CD4-positive, alpha-beta T cell (primary cell): ENCODE results near the gene SERPINA12. TPM values are rescaled to one million over a fixed set of nuclear protein-coding genes. Genes with fewer than 3 reads are reported as not detected.
"Not testable (repeated sequence)": the region's sequence is repeated elsewhere in the genome, so short reads cannot be mapped to it uniquely, and the experiment has no call there.

Experiments used
- ATAC-seq: fragments of 200-7000 bp; cut with Tn5 transposase; one replicate; pipeline ENCODE4 v1.10.0; 2022; ENCODE audit warnings: mild to moderate bottlenecking; ENCODE audit not compliant: poor library complexity
- CTCF ChIA-PET: fragments of 350-600 bp; sonication (Branson Sonifier 250); formaldehyde crosslinking; loops from one replicate; lab custom pipeline; 2021; ENCODE audit warnings: antibody characterized with exemption, inconsistent platforms; lab: Charles Lee
- POLR2A ChIA-PET: fragments of 350-600 bp; sonication (Branson Sonifier 250); formaldehyde crosslinking; loops from one replicate; lab custom pipeline; 2021; ENCODE audit warnings: antibody characterized with exemption, inconsistent platforms; lab: Charles Lee
- DNase-seq, 14 experiments: peaks; one replicate each; pipeline ENCODE4 v3.0.0-alpha.2; 2013 to 2020; ENCODE audit warnings: mixed read lengths in 2 of 14
- H3K27ac ChIP-seq, 2 donors: one replicate each; pipeline versions ENCODE4 v1.5.1 to v1.7.0; 2013; ENCODE audit warnings: low read length in 2 of 2, low read depth in 1 of 2, mild to moderate bottlenecking in 1 of 2
- H3K27me3 ChIP-seq, 2 experiments: 1 replicate in 1 of 2; 2 replicates in 1 of 2; pipeline versions ENCODE4 v1.6.1 to v1.7.0; 2013; ENCODE audit warnings: low read length in 2 of 2, control low read depth in 1 of 2, mild to moderate bottlenecking in 1 of 2, moderate library complexity in 1 of 2; ENCODE audit not compliant: insufficient read depth in 2 of 2, control insufficient read depth in 1 of 2
- H3K36me3 ChIP-seq: one replicate; pipeline ENCODE4 v1.6.1; 2013; ENCODE audit warnings: low read length, control low read depth; ENCODE audit not compliant: insufficient read depth
- H3K4me1 ChIP-seq: one replicate; pipeline ENCODE4 v1.6.1; 2013; ENCODE audit warnings: low read length, control low read depth; ENCODE audit not compliant: insufficient read depth
- H3K4me3 ChIP-seq: one replicate; pipeline ENCODE4 v1.5.1; 2013; ENCODE audit warnings: mild to moderate bottlenecking, low read length, moderate library complexity
- H3K9me3 ChIP-seq, 2 experiments: 1 replicate in 1 of 2; 2 replicates in 1 of 2; pipeline versions ENCODE4 v1.6.1 to v1.7.0; 2013; ENCODE audit warnings: low read length in 2 of 2, mild to moderate bottlenecking in 2 of 2, control low read depth in 1 of 2, moderate library complexity in 1 of 2; ENCODE audit not compliant: control insufficient read depth in 1 of 2, insufficient read depth in 1 of 2
- H3K27ac Mint-ChIP-seq: one replicate; pipeline ENCODE4 v1.8.0; 2020; ENCODE audit warnings: mixed read lengths
- H3K27me3 Mint-ChIP-seq: one replicate; pipeline ENCODE4 v1.8.0; 2021; ENCODE audit warnings: mixed read lengths
- H3K36me3 Mint-ChIP-seq: one replicate; pipeline ENCODE4 v1.8.0; 2021; ENCODE audit warnings: low read depth, mixed read lengths
- H3K4me1 Mint-ChIP-seq: one replicate; pipeline ENCODE4 v1.8.0; 2021; ENCODE audit warnings: low read depth, mixed read lengths
- H3K4me3 Mint-ChIP-seq: one replicate; pipeline ENCODE4 v1.8.0; 2020; ENCODE audit warnings: mild to moderate bottlenecking, mixed read lengths
- H3K9me3 Mint-ChIP-seq: one replicate; pipeline ENCODE4 v1.8.0; 2020; ENCODE audit warnings: mixed read lengths
- intact Hi-C, 2 experiments: fragments of 100-400 bp; cut with DNase I in 1 of 2; cut with micrococcal nuclease in 1 of 2; formaldehyde crosslinking; loops; one replicate each; pipeline versions ENCODE4 v1.15.1 to v1.9.0; 2023 to 2025; cut with DNase I, micrococcal nuclease
- total RNA-seq, 174 experiments: library from RNA in 2 of 174; stranded (reverse) in 2 of 174; gene quantifications; one replicate each; pipeline ENCODE4 v1.2.3 and lab custom pipeline; 2021 to 2026
- TF ChIP-seq, protein P1 (sequence below): fragments of 200-600 bp; IDR thresholded peaks from one replicate; pipeline ENCODE4 v1.8.0; 2022; ENCODE audit warnings: antibody characterized with exemption, mild to moderate bottlenecking

The SERPINA12 gene
- total RNA-seq, 2 experiments from 2014 or later: not detected

DNA sequence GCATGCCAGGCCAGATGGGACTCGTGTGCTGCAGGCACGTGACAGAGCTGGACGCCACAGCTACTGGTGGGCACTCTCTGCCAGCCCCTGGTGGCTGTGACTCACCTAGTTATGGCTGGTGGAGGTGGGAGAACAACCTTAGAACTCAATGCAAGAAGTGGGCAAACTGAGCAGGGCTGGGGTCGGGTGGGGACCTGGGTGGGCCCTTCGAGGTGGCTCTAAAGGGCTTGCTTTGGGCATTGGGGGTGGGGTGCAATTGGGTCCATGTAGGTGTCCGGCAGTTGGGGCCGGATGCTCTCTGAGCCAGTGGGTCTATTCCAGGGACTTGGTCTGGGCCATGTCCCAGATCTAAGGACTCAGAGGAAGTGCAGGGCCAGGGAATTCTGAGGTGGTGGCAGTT lies 5.1 kb upstream of the SERPINA12 start:
- peaks cover 0 to 10% of the 10 kb centered on the region in 2 experiments for H3K9me3 ChIP-seq
- ATAC-seq (no peak), DNase-seq (no peak)
- TF ChIP-seq, protein P1, sequence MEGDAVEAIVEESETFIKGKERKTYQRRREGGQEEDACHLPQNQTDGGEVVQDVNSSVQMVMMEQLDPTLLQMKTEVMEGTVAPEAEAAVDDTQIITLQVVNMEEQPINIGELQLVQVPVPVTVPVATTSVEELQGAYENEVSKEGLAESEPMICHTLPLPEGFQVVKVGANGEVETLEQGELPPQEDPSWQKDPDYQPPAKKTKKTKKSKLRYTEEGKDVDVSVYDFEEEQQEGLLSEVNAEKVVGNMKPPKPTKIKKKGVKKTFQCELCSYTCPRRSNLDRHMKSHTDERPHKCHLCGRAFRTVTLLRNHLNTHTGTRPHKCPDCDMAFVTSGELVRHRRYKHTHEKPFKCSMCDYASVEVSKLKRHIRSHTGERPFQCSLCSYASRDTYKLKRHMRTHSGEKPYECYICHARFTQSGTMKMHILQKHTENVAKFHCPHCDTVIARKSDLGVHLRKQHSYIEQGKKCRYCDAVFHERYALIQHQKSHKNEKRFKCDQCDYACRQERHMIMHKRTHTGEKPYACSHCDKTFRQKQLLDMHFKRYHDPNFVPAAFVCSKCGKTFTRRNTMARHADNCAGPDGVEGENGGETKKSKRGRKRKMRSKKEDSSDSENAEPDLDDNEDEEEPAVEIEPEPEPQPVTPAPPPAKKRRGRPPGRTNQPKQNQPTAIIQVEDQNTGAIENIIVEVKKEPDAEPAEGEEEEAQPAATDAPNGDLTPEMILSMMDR: no peak
- ChIA-PET CTCF (no interaction called here), POLR2A (no interaction called here)
- no peaks in the 10 kb centered on the region for H3K36me3 ChIP-seq
- H3K27ac ChIP-seq: no peak overlapping the region
- Mint-ChIP-seq H3K4me3 (no peak overlapping the region), H3K9me3 (peaks cover 3% of the 10 kb centered on the region), H3K27ac (no peak overlapping the region), H3K4me1 (no peaks in the 10 kb centered on the region), H3K36me3 (no peaks in the 10 kb centered on the region), H3K27me3 (peaks cover 16% of the 10 kb centered on the region)
- H3K4me3 ChIP-seq: no peak overlapping the region
- intact Hi-C loops: no loop called here
- H3K27me3 ChIP-seq: no peaks in the 10 kb centered on the region
- no peaks in the 10 kb centered on the region for H3K4me1 ChIP-seq

DNA sequence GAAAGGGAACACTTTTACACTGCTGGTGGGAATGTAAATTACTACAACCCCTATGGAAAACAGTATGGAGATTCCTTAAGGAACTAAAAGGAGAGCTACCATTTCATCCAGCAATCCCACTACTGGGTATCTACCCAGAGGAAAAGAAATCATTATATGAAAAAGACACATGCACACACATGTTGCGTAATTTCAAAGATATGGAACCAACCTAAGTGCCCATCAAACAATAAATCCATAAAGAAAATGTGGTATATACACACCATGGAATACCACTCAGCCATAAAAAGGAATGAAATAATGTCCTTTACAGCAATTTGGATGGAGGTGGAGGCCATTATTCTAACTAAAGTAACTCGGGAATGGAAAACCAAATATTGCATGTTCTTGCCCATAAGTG lies 1.2 kb upstream of the SERPINA12 start:
- H3K4me3 Mint-ChIP-seq, POLR2A ChIA-PET, intact Hi-C loops: not testable (repeated sequence)

DNA sequence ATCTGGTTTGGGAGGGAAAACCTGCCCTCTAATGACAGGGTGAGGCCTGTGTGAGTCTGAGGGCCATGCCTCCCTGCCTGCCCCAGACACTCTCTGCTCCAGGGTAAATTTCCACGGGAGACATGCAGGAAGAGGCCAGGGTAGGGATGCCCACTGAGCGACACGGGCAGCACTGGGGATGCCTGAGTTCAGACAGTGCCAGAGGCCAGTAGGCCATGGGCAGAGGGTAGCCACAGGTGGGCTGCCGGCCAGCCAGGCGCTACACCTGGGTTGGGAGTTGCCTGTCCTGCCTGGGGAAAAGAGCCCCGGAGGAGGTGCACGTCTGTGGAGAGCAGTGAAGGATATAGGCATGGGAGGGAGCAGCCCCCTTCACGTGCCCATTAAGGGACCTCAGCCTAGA lies 3.6 kb downstream of the SERPINA12 start:
- Mint-ChIP-seq H3K27me3 (peaks cover 27% of the 10 kb centered on the region), H3K27ac (no peak overlapping the region), H3K4me1 (no peaks in the 10 kb centered on the region), H3K4me3 (no peak overlapping the region), H3K36me3 (no peaks in the 10 kb centered on the region), H3K9me3 (no peaks in the 10 kb centered on the region)
- TF ChIP-seq, protein P1: no peak
- H3K27me3 ChIP-seq: no peaks in the 10 kb centered on the region
- no peak overlapping the region for H3K27ac ChIP-seq
- no peak overlapping the region for H3K4me3 ChIP-seq
- H3K9me3 ChIP-seq: peaks cover 0 to 3% of the 10 kb centered on the region in 2 experiments
- intact Hi-C loops: no loop called here
- ChIA-PET POLR2A (no interaction called here), CTCF (no interaction called here)
- no peak for DNase-seq
- ATAC-seq: no peak
- H3K4me1 ChIP-seq: no peaks in the 10 kb centered on the region
- no peaks in the 10 kb centered on the region for H3K36me3 ChIP-seq

More for the DNA sequence above, 1.2 kb upstream of the SERPINA12 start:
- H3K27ac ChIP-seq, DNase-seq, ATAC-seq, H3K4me1 ChIP-seq, H3K9me3 Mint-ChIP-seq, CTCF ChIA-PET, H3K27me3 ChIP-seq, H3K4me3 ChIP-seq, H3K9me3 ChIP-seq, H3K4me1 Mint-ChIP-seq, H3K36me3 ChIP-seq, H3K27ac Mint-ChIP-seq, H3K36me3 Mint-ChIP-seq: not testable (repeated sequence)
- H3K27me3 Mint-ChIP-seq: peaks cover 28% of the 10 kb centered on the region

DNA sequence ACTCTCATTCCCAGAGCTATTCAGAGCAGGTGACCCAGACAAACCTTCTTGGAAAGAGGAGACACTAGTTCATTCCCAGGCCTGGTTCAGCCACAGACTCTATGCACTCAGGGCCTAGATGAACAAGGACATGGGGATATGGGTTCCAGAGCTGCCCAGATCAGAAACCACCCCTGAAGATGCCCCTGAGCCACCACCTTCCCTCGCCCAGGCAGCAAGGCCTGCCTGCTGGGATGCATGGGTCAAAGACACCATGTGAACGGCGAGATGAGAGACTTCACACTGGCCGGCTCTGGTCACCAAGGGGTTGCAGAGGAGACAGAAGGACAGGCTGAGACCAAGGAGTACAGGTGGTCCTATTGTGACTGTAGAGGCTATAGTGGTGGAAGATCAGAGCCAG lies 4.1 kb downstream of the SERPINA12 start:
- no peak overlapping the region for H3K27ac ChIP-seq
- H3K4me1 ChIP-seq: no peaks in the 10 kb centered on the region
- H3K27me3 Mint-ChIP-seq: peaks cover 31% of the 10 kb centered on the region
- H3K27ac Mint-ChIP-seq: no peak overlapping the region
- ChIA-PET CTCF (no interaction called here), POLR2A (no interaction called here)
- no peak overlapping the region for H3K4me3 ChIP-seq
- ATAC-seq: no peak
- no peaks in the 10 kb centered on the region for H3K9me3 Mint-ChIP-seq
- intact Hi-C loops: no loop called here
- DNase-seq: no peak
- H3K4me3 Mint-ChIP-seq: no peak overlapping the region
- H3K4me1 Mint-ChIP-seq: no peaks in the 10 kb centered on the region
- no peaks in the 10 kb centered on the region for H3K36me3 ChIP-seq
- no peaks in the 10 kb centered on the region for H3K36me3 Mint-ChIP-seq
- TF ChIP-seq, protein P1: no peak
- no peaks in the 10 kb centered on the region for H3K27me3 ChIP-seq
- peaks cover 0 to 3% of the 10 kb centered on the region in 2 experiments for H3K9me3 ChIP-seq
